Esophagus (tissue), 2 donors: ENCODE results near the gene NDFIP2. TPM values are rescaled to one million over a fixed set of nuclear protein-coding genes. Genes with fewer than 3 reads are reported as not detected.

Source experiments
- H3K27ac ChIP-seq, 2 donors: one replicate each; pipeline ENCODE4 v1.5.1; 2013; ENCODE audit warnings: low read depth in 2 of 2, mild to moderate bottlenecking in 2 of 2, inconsistent platforms in 1 of 2, low read length in 1 of 2, moderate library complexity in 1 of 2
- H3K27me3 ChIP-seq, 2 donors: one replicate each; pipeline ENCODE4 v1.6.1; 2013; ENCODE audit warnings: low read length in 2 of 2, control low read depth in 1 of 2, mild to moderate bottlenecking in 1 of 2; ENCODE audit not compliant: insufficient read depth in 2 of 2, control insufficient read depth in 1 of 2
- H3K36me3 ChIP-seq, 2 donors: one replicate each; pipeline ENCODE4 v1.6.1; 2013; ENCODE audit warnings: low read length in 1 of 2; ENCODE audit not compliant: control insufficient read depth in 2 of 2, insufficient read depth in 2 of 2
- H3K4me1 ChIP-seq, 2 donors: one replicate each; pipeline ENCODE4 v1.6.1; 2013; ENCODE audit warnings: low read length in 1 of 2; ENCODE audit not compliant: control insufficient read depth in 2 of 2, insufficient read depth in 2 of 2
- H3K4me3 ChIP-seq, 2 donors: one replicate each; pipeline ENCODE4 v1.5.1; 2013; ENCODE audit warnings: low read length in 2 of 2, mild to moderate bottlenecking in 2 of 2, low read depth in 1 of 2, moderate library complexity in 1 of 2
- H3K9me3 ChIP-seq, 2 donors: one replicate each; pipeline ENCODE4 v1.6.1; 2013; ENCODE audit warnings: mild to moderate bottlenecking in 2 of 2, low read depth in 1 of 2, low read length in 1 of 2, moderate library complexity in 1 of 2; ENCODE audit not compliant: control insufficient read depth in 2 of 2, insufficient read depth in 1 of 2
- WGBS, 2 donors: extraction: QIAGEN DNeasy Blood & Tissue Kit; methylation state at CpG; one replicate each; pipeline ENCODE4 v1.1.7; 2013; 5-methylcytosine and 5-hydroxymethylcytosine counted together
- polyA plus RNA-seq, 2 donors: library from polyadenylated mRNA; stranded (reverse); fragments of 200-250 nt; gene quantifications; one replicate each; pipeline ENCODE4 v1.2.3, GENCODE V29; 2013
- donor health status: healthy with polysubstance abuse.
- donor health status: Bipolar disorder and iron deficiency.

The NDFIP2 gene
- polyA plus RNA-seq, 2 donors = 37.5 to 45.5 TPM

DNA sequence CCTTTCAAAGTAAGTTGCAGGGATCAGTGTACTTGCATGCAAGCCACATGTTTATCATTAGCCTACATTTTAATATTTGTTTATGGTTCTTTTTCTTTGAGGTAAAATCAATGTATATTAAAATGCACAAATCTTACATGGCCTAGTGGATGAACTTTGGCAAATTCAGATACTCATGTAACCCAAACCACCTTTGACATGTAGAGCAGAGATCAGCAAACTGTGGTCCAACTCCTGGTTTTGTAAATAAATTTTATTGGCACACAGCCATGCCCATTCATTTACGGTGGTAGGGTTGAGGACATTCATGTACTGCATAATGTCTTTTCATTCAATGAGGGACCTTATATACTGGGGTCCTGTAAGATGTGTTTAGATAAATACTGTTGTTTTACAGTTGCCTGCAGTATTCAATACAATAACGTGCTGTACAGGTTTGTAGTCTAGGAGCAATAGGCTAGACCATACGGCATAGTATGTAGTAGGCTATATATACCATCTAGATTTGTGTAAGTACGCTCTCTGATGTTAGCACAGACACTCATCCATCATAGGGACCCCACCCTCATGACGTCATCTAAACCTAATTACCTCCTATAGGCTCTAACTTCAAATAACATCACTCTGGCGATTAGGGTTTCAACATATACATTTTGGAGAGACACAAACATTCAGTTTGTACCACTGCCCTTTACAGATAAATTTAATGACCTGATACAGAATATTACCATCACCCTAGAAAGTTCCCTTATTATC is 5.7 kb downstream of the NDFIP2 start:
- Histone ChIP-seq H3K4me1 (peaks cover 0 to 2% of the 10 kb centered on the region in 2 donors), H3K9me3 (no peaks in the 10 kb centered on the region), H3K27me3 (no peaks in the 10 kb centered on the region), H3K27ac (no peak overlapping the region), H3K36me3 (no peaks in the 10 kb centered on the region), H3K4me3 (no peak overlapping the region)
- WGBS, 2 donors = 62 to 73% methylated on average over 6 of the region's 6 CpGs

- no peaks in the 10 kb centered on the region for H3K36me3 ChIP-seq
- H3K4me1 ChIP-seq = peaks cover 0 to 4% of the 10 kb centered on the region in 2 donors
- H3K27ac ChIP-seq = peak overlapping the region in 1 of 2 donors; percentile 20
- H3K9me3 ChIP-seq = no peaks in the 10 kb centered on the region
- WGBS, 2 donors = 86 to 94% methylated on average over 1 of the region's 1 CpG
- H3K4me3 ChIP-seq = no peak overlapping the region
- H3K27me3 ChIP-seq = no peaks in the 10 kb centered on the region
Measured at GRCh38 chr13:79490326-79490725, 9.4 kb downstream of the NDFIP2 start.

DNA sequence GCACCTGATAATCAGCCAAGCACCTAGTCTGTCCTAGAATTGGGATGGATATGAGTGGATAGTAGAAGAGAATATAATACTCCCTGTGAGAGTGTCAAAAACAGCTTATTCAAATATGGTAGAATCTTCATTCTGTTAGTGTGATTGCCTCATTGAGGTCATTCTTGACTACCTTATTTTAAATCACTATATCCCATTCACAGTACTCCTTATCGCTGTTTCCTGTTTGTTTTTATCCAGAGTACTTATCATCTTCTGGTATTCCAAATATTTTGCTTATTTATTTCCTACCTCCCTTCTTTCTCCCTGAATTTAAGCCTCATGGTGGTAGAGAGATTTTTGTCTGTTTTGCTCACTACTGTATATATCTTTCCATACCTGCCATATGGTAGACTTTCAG is 9.9 kb downstream of the NDFIP2 start:
- no peaks in the 10 kb centered on the region for H3K36me3 ChIP-seq
- H3K9me3 ChIP-seq = no peaks in the 10 kb centered on the region
- peak overlapping the region in 1 of 2 donors; percentile 87 for H3K27ac ChIP-seq
- WGBS, 2 donors = 75 to 91% methylated on average over 1 of the region's 1 CpG
- H3K27me3 ChIP-seq = no peaks in the 10 kb centered on the region
- H3K4me1 ChIP-seq = peaks cover 0 to 4% of the 10 kb centered on the region in 2 donors
- no peak overlapping the region for H3K4me3 ChIP-seq

- Histone ChIP-seq H3K36me3 (no peaks in the 10 kb centered on the region), H3K4me3 (no peak overlapping the region), H3K4me1 (peaks cover 0 to 4% of the 10 kb centered on the region in 2 donors), H3K9me3 (no peaks in the 10 kb centered on the region), H3K27ac (no peak overlapping the region), H3K27me3 (no peaks in the 10 kb centered on the region)
- WGBS, 2 donors = 34 to 42% methylated on average over 4 of the region's 4 CpGs
Measured at GRCh38 chr13:79491715-79492114, 10.8 kb downstream of the NDFIP2 start.

GRCh38 chr13:79492313-79492798 is 11.4 kb downstream of the NDFIP2 start:
- Histone ChIP-seq H3K9me3 (no peaks in the 10 kb centered on the region), H3K4me1 (peaks cover 0 to 7% of the 10 kb centered on the region in 2 donors), H3K36me3 (no peaks in the 10 kb centered on the region), H3K4me3 (no peak overlapping the region), H3K27ac (peak overlapping the region; percentile 82 to 91), H3K27me3 (no peaks in the 10 kb centered on the region)
- 46 to 48% methylated on average over 5 of the region's 5 CpGs for WGBS, 2 donors

DNA sequence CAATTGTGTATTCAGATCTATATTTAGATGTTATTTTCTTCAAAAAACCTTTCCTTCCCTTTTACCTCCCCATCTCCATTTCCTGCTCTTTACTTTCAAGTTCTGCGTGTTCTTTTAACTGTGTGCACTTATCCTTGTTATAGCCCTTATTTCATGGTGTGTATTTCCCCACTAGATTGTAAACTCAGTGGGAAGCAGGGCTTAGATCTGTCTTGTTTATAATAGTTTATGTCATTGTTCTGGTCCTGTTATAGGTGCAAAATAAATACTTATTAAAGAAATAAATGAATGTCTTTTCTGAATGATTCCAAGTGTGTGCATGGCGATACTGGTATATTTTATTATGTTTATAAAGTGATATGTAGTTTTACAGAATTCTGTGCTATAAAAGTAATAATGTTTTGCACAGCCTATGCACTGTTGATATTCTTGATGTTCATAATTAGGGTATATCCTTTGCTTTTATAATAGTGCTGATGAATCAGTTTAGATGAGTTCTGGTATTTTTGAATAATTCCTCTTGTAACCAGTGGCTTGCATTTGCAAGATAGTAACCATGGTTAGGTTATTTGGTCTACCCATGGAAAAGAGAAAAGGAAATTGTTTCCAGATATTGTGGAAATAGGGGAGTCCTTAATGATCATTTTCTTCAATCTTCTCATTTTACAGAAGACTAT is 12.1 kb downstream of the NDFIP2 start:
- H3K4me1 ChIP-seq = peaks cover 0 to 7% of the 10 kb centered on the region in 2 donors
- no peaks in the 10 kb centered on the region for H3K9me3 ChIP-seq
- H3K36me3 ChIP-seq = no peaks in the 10 kb centered on the region
- H3K4me3 ChIP-seq = no peak overlapping the region
- H3K27me3 ChIP-seq = no peaks in the 10 kb centered on the region
- 62 to 76% methylated on average over 2 of the region's 2 CpGs for WGBS, 2 donors
- H3K27ac ChIP-seq = peak overlapping the region in 1 of 2 donors; percentile 91

- WGBS, 2 donors = 68 to 83% methylated on average over 1 of the region's 1 CpG
- Histone ChIP-seq H3K27ac (no peak overlapping the region), H3K27me3 (no peaks in the 10 kb centered on the region), H3K4me1 (peaks cover 0 to 4% of the 10 kb centered on the region in 2 donors), H3K4me3 (no peak overlapping the region), H3K9me3 (no peaks in the 10 kb centered on the region), H3K36me3 (no peaks in the 10 kb centered on the region)
Measured at GRCh38 chr13:79496188-79496587, 15.2 kb downstream of the NDFIP2 start.

DNA sequence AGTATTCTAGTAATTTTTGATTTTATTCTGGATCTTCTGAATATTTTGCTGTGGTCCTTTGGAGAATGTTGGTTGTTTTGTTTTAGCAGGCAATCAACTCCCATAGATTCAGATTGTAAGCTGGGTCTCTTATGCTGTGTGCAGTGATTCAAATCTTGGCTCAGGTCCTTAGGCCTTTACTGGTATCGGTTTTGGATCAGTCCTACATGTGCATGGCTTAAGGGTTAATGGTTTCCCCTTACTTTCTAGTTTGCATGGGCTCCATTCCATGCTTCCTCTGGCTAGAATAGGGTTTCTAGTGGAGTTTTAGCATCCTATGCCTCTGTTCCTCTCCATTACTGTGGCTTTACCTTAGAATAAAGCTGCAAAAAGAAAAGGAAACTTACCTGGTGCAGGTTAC is 16.1 kb downstream of the NDFIP2 start:
- H3K27ac ChIP-seq = peak overlapping the region in 1 of 2 donors; percentile 81
- no peak overlapping the region for H3K4me3 ChIP-seq
- 50 to 71% methylated on average over 1 of the region's 1 CpG for WGBS, 2 donors

DNA sequence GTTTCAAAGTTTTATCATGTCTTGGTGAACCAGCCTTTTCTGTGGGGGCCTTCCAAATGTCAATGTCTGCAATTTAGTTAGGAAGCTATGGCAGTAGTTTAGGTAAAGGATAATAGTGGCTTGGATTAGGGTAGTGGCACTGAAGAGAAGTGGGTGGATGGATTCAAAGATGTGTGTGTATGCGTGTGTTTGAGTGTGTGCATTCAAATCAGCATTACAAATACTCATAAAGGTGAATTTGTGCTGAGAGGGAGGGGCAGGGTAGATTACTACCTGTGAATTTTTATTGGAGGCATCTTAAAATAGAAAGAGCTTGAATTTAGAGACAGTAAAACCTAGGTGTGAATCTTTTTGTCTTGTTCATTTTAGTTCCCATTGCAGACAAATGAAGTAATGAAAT is 16.9 kb downstream of the NDFIP2 start:
- Histone ChIP-seq H3K27me3 (no peaks in the 10 kb centered on the region), H3K4me1 (peaks cover 0 to 2% of the 10 kb centered on the region in 2 donors), H3K9me3 (no peaks in the 10 kb centered on the region), H3K4me3 (no peak overlapping the region), H3K36me3 (no peaks in the 10 kb centered on the region), H3K27ac (no peak overlapping the region)
- WGBS, 2 donors = 56 to 89% methylated on average over 1 of the region's 1 CpG

More for the DNA sequence above, 16.1 kb downstream of the NDFIP2 start:
- H3K4me1 ChIP-seq = peaks cover 0 to 4% of the 10 kb centered on the region in 2 donors
- no peaks in the 10 kb centered on the region for H3K36me3 ChIP-seq
- no peaks in the 10 kb centered on the region for H3K9me3 ChIP-seq
- no peaks in the 10 kb centered on the region for H3K27me3 ChIP-seq
